Measurements from ENCODE around the gene DDX19B. TPM values are rescaled to one million over a fixed set of nuclear protein-coding genes. Genes with fewer than 3 reads are reported as not detected.

Gene DDX19B
- total and polyA plus RNA-seq, 7 donors: 16.6 to 34.2 (median 23.4) TPM

GRCh38 chr16:70342016-70342415 lies 43.0 kb downstream of the DDX19B start:
- DNase-seq: no peak
- TF ChIP-seq EP300 (IDR thresholded peaks at IDR 0.05) (no peak), CTCF (IDR thresholded peaks at IDR 0.05) (no peak), POLR2A (IDR thresholded peaks at IDR 0.05) (no peak), POLR2AphosphoS5 (IDR thresholded peaks at IDR 0.05) (no peak)
- intact Hi-C loops (cut with DNase I): no loop called here
- 87 to 91% methylated on average over 3 of the region's 3 CpGs for WGBS, 2 donors
- Histone ChIP-seq H3K27me3 (no peaks in the 10 kb centered on the region), H3K36me3 (no peaks in the 10 kb centered on the region), H3K4me3 (no peak overlapping the region), H3K9me3 (no peaks in the 10 kb centered on the region), H3K27ac (no peak overlapping the region), H3K4me1 (peaks cover 0 to 8% (median 6%) of the 10 kb centered on the region in 4 donors)

GRCh38 chr16:70345840-70346239 lies 46.9 kb downstream of the DDX19B start:
- H3K9me3 ChIP-seq: no peaks in the 10 kb centered on the region
- peak overlapping the region; percentile 86 to 96 (median 90) for H3K27ac ChIP-seq
- TF ChIP-seq CTCF (IDR thresholded peaks at IDR 0.05): no peak
- no peak for TF ChIP-seq EP300 (IDR thresholded peaks at IDR 0.05)
- no peak for TF ChIP-seq POLR2A (IDR thresholded peaks at IDR 0.05)
- TF ChIP-seq POLR2AphosphoS5 (IDR thresholded peaks at IDR 0.05): no peak
- H3K4me1 ChIP-seq: peaks cover 0 to 28% (median 20%) of the 10 kb centered on the region in 4 donors
- peaks cover 0 to 12% (median under 1%) of the 10 kb centered on the region in 4 donors for H3K36me3 ChIP-seq
- no peaks in the 10 kb centered on the region for H3K27me3 ChIP-seq
- 74 to 87% methylated on average over 10 of the region's 10 CpGs for WGBS, 2 donors
- DNase-seq: no peak
- intact Hi-C loops (cut with DNase I): loop anchor here (2.0 kb wide), 1 partner anchor 47 kb away; the partner anchor contains the start of gene DDX19B
- peak overlapping the region; percentile 53 to 79 (median 68) for H3K4me3 ChIP-seq

GRCh38 chr16:70348991-70349390 lies 50.0 kb downstream of the DDX19B start:
- Histone ChIP-seq H3K9me3 (no peaks in the 10 kb centered on the region), H3K4me3 (no peak overlapping the region), H3K4me1 (peaks cover 0 to 28% (median 20%) of the 10 kb centered on the region in 4 donors), H3K27me3 (no peaks in the 10 kb centered on the region), H3K36me3 (peaks cover 4 to 43% (median 15%) of the 10 kb centered on the region in 4 donors), H3K27ac (no peak overlapping the region)
- TF ChIP-seq POLR2AphosphoS5 (IDR thresholded peaks at IDR 0.05) (no peak), CTCF (IDR thresholded peaks at IDR 0.05) (no peak), EP300 (IDR thresholded peaks at IDR 0.05) (no peak), POLR2A (IDR thresholded peaks at IDR 0.05) (no peak)
- intact Hi-C loops (cut with DNase I): no loop called here
- 81 to 88% methylated on average over 2 of the region's 2 CpGs for WGBS, 2 donors
- no peak for DNase-seq

GRCh38 chr16:70349783-70350182 lies 50.8 kb downstream of the DDX19B start:
- no peak overlapping the region for H3K4me3 ChIP-seq
- no peaks in the 10 kb centered on the region for H3K9me3 ChIP-seq
- no peaks in the 10 kb centered on the region for H3K27me3 ChIP-seq
- no peak overlapping the region for H3K27ac ChIP-seq
- H3K4me1 ChIP-seq: peaks cover 0 to 28% (median 20%) of the 10 kb centered on the region in 4 donors
- 82 to 90% methylated on average over 2 of the region's 2 CpGs for WGBS, 2 donors
- TF ChIP-seq POLR2A (IDR thresholded peaks at IDR 0.05) (no peak), CTCF (IDR thresholded peaks at IDR 0.05) (no peak), POLR2AphosphoS5 (IDR thresholded peaks at IDR 0.05) (no peak), EP300 (IDR thresholded peaks at IDR 0.05) (no peak)
- peaks cover 4 to 51% (median 18%) of the 10 kb centered on the region in 4 donors for H3K36me3 ChIP-seq
- DNase-seq: no peak
- intact Hi-C loops (cut with DNase I): no loop called here

- TF ChIP-seq POLR2A (IDR thresholded peaks at IDR 0.05): no peak
- no peak for TF ChIP-seq EP300 (IDR thresholded peaks at IDR 0.05)
- no peak for TF ChIP-seq CTCF (IDR thresholded peaks at IDR 0.05)
- no peak for TF ChIP-seq POLR2AphosphoS5 (IDR thresholded peaks at IDR 0.05)
- Histone ChIP-seq H3K4me1 (no peaks in the 10 kb centered on the region), H3K9me3 (no peaks in the 10 kb centered on the region), H3K4me3 (no peak overlapping the region), H3K27ac (no peak overlapping the region), H3K27me3 (no peaks in the 10 kb centered on the region), H3K36me3 (peaks cover 50 to 100% (median 76%) of the 10 kb centered on the region in 4 donors)
- intact Hi-C loops (cut with DNase I): no loop called here
- DNase-seq: no peak
- WGBS, 2 donors: 82 to 93% methylated on average over 7 of the region's 7 CpGs
Observed at GRCh38 chr16:70359552-70359951, 60.6 kb downstream of the DDX19B start.

Data from sigmoid colon (tissue), 7 donors.